AG09319 (cell line): Measurements from ENCODE around the gene JMJD6.
"Not testable (repeated sequence)": the region's sequence is repeated elsewhere in the genome, so short reads cannot be mapped to it uniquely, and the experiment has no call there.

Source experiments
- DNase-seq: peaks from one replicate; pipeline ENCODE4 v3.0.0-alpha.2; 2010; ENCODE audit warnings: low read depth; ENCODE audit errors: extremely low read depth
- TF ChIP-seq, protein P1 (sequence below): IDR thresholded peaks from 2 replicates; pipeline ENCODE4 v1.5.1; 2011; ENCODE audit warnings: low read depth, mild to moderate bottlenecking, inconsistent platforms, low read length, moderate library complexity

Gene JMJD6

DNA sequence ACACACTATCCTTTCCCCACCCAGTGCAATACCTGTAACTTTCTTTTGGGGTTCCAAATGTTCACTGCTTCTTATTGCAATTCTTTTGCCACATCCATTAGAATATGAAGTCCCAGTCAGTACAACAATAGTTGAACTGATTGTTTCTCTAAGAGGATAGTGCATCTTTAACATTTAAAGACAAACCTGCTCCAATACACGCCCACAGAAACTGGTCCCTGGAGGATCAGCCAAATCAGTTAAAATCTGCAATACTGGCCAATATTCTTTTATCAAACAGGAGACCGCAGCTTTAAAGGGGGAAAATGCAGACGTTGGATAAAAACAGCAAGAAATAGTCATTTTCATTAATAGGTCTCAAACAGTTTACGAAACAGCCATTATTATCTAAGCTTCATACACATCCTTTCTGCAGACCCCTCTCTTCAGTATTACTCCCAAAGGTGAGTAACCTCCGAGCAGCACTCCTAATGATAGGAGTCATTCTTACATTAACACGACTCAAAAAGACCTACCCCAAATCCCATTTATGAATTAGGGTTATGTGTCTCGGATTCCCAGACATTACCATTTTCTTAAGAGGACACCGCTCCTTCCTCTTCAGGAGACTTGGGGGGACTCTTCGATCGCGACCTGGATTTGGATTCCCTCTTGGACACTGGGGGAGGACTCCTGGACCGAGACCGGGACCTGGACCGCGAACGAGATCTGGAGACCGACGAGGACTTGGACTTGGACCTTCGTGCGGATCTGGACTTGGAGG is 9.4 kb upstream of the JMJD6 start:
- TF ChIP-seq, protein P1, sequence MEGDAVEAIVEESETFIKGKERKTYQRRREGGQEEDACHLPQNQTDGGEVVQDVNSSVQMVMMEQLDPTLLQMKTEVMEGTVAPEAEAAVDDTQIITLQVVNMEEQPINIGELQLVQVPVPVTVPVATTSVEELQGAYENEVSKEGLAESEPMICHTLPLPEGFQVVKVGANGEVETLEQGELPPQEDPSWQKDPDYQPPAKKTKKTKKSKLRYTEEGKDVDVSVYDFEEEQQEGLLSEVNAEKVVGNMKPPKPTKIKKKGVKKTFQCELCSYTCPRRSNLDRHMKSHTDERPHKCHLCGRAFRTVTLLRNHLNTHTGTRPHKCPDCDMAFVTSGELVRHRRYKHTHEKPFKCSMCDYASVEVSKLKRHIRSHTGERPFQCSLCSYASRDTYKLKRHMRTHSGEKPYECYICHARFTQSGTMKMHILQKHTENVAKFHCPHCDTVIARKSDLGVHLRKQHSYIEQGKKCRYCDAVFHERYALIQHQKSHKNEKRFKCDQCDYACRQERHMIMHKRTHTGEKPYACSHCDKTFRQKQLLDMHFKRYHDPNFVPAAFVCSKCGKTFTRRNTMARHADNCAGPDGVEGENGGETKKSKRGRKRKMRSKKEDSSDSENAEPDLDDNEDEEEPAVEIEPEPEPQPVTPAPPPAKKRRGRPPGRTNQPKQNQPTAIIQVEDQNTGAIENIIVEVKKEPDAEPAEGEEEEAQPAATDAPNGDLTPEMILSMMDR: no peak
- no peak for DNase-seq

DNA sequence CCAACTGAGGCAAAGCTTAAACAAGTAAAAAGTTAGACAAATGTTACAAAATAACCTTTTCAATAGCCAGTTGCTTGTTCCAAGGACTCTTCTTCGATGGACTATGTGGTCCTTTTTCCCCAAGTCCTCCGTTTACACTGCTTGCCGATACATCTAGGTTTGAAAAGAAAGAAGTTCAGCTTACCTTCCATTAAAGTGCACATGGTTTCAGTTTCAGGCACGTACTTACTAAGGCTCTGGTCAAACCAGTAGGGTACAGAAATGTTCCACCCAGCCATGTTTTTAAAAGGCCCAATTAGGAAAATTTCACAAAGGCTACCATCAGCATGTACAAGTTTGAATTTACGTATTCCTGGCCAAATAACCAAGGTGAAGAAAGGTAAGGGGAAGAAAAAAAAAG is 8.6 kb upstream of the JMJD6 start:
- TF ChIP-seq, protein P1: no peak
- no peak for DNase-seq

DNA sequence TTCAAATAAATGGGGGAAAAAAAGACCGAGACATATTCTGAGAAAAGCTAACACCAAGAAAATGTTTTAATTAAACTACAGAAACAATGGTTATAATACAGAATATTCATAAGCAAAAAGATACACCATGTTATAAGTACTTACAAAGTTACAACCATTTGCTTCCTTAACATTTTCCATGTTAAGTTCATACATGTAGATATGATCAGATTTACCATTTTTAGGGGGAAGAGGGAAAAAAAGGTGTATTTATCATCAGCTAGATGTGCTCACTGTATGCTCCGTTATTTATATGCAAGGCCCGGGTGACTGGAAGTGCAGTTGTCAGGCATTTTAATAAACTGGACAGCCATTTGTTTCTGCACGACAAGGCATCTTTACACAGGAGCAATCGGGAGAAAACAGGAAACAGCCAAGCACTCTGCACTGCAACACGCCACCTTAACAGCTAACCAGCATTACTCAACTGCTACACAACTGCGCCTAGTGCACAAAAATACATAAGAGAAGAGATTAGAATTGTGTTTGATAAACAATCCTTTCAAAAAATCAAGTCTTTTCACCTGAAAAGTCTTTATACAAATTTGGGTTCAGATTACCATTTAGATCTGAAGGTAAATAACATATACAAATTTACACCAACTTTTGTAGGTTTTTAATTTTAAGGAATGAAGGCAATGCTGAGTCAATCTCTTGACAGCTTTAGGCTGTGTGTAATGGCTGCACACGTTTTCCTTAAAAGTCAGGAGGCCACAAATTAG is 7.9 kb upstream of the JMJD6 start:
- TF ChIP-seq, protein P1: no peak
- DNase-seq: no peak

DNA sequence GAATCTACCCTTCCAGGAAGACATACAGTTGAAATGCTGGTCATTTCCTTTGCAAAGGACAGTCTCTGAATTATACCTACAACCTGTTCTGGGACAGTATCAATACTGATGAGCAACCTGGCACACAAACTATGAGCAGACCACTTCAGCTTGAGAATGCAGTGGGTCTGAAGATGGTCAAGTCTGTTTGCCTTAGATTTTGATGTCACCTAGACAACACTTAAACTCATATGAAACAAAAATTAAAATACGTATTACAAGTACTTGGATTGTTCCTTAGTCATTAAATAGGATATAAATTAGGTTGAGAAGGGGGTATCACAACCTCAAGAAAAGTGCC is 7.2 kb upstream of the JMJD6 start:
- TF ChIP-seq, protein P1: no peak
- DNase-seq: no peak

DNA sequence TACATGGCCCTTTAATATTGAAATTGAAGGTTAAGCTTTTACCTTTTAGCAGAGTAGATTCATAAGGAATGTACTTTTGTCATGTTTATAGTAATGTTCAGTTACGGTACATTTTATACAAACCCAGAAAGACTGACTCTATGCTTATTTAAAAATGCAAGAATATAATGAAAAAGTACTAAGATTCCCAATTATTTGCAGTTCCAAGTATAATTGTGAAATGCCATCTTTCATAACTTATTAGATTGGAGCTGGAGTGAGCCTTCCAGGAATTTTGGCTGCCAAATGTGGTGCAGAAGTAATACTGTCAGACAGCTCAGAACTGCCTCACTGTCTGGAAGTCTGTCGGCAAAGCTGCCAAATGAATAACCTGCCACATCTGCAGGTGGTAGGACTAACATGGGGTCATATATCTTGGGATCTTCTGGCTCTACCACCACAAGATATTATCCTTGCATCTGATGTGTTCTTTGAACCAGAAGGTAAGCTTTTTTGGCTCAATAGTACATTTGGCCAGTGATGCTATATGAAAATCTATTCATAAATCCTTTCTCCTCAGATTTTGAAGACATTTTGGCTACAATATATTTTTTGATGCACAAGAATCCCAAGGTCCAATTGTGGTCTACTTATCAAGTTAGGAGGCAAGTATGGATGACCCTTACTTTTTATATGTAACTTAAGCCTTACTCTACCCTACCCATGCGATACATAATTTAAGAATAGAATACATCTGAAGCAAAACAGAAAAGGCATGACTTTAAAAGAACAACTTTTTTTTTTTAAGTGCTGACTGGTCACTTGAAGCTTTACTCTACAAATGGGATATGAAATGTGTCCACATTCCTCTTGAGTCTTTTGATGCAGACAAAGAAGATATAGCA is 6.6 kb upstream of the JMJD6 start:
- DNase-seq: no peak
- TF ChIP-seq, protein P1: no peak

DNA sequence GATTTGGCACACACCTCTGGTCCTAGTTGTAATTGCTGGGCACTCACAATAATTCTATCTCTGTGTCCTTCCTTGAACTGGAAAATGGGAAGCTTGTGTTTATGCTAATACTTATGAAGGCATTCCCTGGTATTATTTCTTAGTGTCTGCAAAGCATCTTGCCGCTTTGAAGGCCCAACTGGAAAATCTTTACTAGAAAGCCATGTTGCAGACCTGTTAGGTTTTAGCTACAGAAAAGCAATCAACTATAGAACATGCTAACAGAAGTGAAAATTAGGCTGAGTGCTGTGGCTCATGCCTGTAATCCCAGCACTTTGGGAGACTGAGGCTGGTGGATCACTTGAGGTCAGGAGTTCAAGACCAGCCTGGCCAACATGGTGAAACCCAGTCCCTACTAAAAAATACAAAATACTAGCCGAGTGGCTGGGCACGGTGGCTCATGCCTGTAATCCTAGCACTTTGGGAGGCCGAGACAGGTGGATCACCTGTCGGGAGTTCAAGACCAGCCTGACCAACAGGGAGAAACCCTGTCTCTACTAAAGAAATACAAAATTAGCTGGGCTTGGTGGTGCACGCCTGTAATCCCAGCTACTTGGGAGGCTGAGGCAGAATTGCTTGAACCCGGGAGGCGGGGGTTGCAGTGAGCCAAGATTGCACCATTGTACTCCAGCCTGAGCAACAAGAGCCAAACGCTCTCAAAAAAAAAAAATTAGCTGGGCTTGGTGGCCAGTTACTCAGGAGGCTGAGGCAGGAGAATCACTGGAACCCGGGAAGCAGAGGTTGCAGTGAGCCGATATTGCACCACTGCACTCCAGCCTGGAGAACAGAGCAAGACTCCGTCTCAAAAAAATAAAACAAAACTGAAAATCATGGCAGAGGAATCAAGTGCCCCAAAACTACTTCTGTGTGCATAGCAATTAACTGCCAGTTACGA is 5.7 kb upstream of the JMJD6 start:
- DNase-seq: not testable (repeated sequence)
